H1 (cell line): ENCODE data around the gene EOLA1. TPM values are rescaled to one million over a fixed set of nuclear protein-coding genes. Genes with fewer than 3 reads are reported as not detected.

Experiments
- ASH2L ChIP-seq: fragments of 200-600, 300-600 bp; sonication (generic); IDR thresholded peaks from one replicate; pipeline ENCODE4 v1.7.1; 2017; ENCODE audit warnings: low read length
- BCL11A ChIP-seq, 2 experiments: IDR thresholded peaks; one replicate each; pipeline ENCODE4 v1.6.1; 2011; ENCODE audit warnings: low read depth in 2 of 2, low read length in 2 of 2, mild to moderate bottlenecking in 2 of 2
- CHD1 ChIP-seq: IDR thresholded peaks from 2 replicates; pipeline ENCODE4 v1.6.1; 2012; ENCODE audit warnings: low read depth, low read length, improper control_type of control experiment
- GTF2F1 ChIP-seq: IDR thresholded peaks from 2 replicates; pipeline ENCODE4 v1.6.1; 2012; ENCODE audit warnings: low read depth, low read length, improper control_type of control experiment, borderline replicate concordance
- HDAC6 ChIP-seq: IDR thresholded peaks from one replicate; pipeline ENCODE4 v1.7.1; 2012; ENCODE audit warnings: low read depth, mild to moderate bottlenecking, inconsistent platforms, low read length, moderate library complexity
- JUND ChIP-seq: IDR thresholded peaks from 2 replicates; pipeline ENCODE4 v1.6.1; 2011; ENCODE audit warnings: mild to moderate bottlenecking, improper control_type of control experiment, low read length
- POLR2A ChIP-seq, 2 experiments: IDR thresholded peaks; 1 replicate in 1 of 2; 2 replicates in 1 of 2; pipeline ENCODE4 v1.6.1; 2011; ENCODE audit warnings: low read depth in 2 of 2, low read length in 2 of 2, mild to moderate bottlenecking in 2 of 2; ENCODE audit errors: control extremely low read depth in 1 of 2
- SAP30 ChIP-seq: fragments of 300-600 bp; sonication (generic); IDR thresholded peaks from 2 replicates; pipeline ENCODE4 v1.7.1; 2012; ENCODE audit warnings: low read length, moderate library complexity, mild to moderate bottlenecking, inconsistent platforms; ENCODE audit not compliant: insufficient read depth, insufficient replicate concordance
- YY1 ChIP-seq: IDR thresholded peaks from 2 replicates; pipeline ENCODE4 v1.6.1; 2011; ENCODE audit warnings: low read depth, mild to moderate bottlenecking, low read length
- polyA plus RNA-seq, 7 experiments: library from polyadenylated mRNA; depleted of rRNA in 3 of 7; stranded (reverse) in 5 of 7; unstranded in 2 of 7; fragments of >200 nt in 5 of 7; fragments of 200-250 nt in 2 of 7; gene quantifications; 1 replicate in 5 of 7; 2 replicates in 1 of 7; 4 replicates in 1 of 7; pipeline versions ENCODE4 v1.2.1 to v1.2.3, GENCODE V29; 2011 to 2013; ENCODE audit warnings: missing spikeins in 2 of 7, mixed read lengths in 2 of 7
- total RNA-seq: library from RNA; stranded (reverse); fragmentation: NEBNext Ultra II Directional; extraction: Animal tissue kit (Norgen Biotek cat#: 25700); gene quantifications from 2 replicates; pipeline ENCODE4 v1.2.1, GENCODE V29; 2021
- TF ChIP-seq, protein P1 (sequence below): fragments of 300-600 bp; sonication (generic); IDR thresholded peaks from 2 replicates; pipeline ENCODE4 v1.7.1; 2012; ENCODE audit warnings: low read length, moderate library complexity, mild to moderate bottlenecking, inconsistent platforms; ENCODE audit not compliant: insufficient replicate concordance
- TF ChIP-seq, protein P2 (sequence below): IDR thresholded peaks from 2 replicates; pipeline ENCODE4 v1.6.1; 2012; ENCODE audit warnings: inconsistent platforms

Gene EOLA1
- total and polyA plus RNA-seq, 2 of the 8 experiments (the other 6 are each of a cell fraction or from before 2014, with no cell fraction given), result 5.4 to 7.6 TPM

DNA sequence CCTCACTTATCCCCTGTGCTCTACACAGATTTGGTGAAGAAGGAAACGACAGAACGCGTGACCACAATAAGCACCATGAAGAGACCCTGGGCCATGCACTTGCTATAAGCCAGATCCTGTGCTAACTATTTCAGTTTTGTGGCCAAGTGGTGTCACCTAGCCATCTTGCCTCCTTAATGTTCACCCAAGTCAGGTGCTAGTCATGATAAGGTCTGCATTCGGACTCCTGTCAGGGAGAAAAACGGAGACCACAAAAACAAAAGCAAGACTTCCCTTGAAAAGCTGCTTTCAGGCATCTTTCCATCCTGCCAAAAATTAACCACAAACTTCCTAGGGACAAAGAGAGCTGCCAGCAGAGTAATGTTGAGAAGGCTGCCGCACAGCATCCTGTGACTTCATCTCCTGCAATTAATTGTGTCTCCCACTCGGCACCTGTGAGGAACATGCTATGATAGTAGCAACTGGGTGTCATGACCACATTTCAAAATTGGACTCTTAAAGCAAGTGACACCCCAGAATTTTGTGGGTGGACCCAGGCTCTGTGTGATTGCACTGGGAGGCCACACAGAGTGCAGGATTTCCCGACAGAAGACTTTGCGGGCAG lies 26.9 kb upstream of the EOLA1 start (continued):
- TF ChIP-seq, protein P1, sequence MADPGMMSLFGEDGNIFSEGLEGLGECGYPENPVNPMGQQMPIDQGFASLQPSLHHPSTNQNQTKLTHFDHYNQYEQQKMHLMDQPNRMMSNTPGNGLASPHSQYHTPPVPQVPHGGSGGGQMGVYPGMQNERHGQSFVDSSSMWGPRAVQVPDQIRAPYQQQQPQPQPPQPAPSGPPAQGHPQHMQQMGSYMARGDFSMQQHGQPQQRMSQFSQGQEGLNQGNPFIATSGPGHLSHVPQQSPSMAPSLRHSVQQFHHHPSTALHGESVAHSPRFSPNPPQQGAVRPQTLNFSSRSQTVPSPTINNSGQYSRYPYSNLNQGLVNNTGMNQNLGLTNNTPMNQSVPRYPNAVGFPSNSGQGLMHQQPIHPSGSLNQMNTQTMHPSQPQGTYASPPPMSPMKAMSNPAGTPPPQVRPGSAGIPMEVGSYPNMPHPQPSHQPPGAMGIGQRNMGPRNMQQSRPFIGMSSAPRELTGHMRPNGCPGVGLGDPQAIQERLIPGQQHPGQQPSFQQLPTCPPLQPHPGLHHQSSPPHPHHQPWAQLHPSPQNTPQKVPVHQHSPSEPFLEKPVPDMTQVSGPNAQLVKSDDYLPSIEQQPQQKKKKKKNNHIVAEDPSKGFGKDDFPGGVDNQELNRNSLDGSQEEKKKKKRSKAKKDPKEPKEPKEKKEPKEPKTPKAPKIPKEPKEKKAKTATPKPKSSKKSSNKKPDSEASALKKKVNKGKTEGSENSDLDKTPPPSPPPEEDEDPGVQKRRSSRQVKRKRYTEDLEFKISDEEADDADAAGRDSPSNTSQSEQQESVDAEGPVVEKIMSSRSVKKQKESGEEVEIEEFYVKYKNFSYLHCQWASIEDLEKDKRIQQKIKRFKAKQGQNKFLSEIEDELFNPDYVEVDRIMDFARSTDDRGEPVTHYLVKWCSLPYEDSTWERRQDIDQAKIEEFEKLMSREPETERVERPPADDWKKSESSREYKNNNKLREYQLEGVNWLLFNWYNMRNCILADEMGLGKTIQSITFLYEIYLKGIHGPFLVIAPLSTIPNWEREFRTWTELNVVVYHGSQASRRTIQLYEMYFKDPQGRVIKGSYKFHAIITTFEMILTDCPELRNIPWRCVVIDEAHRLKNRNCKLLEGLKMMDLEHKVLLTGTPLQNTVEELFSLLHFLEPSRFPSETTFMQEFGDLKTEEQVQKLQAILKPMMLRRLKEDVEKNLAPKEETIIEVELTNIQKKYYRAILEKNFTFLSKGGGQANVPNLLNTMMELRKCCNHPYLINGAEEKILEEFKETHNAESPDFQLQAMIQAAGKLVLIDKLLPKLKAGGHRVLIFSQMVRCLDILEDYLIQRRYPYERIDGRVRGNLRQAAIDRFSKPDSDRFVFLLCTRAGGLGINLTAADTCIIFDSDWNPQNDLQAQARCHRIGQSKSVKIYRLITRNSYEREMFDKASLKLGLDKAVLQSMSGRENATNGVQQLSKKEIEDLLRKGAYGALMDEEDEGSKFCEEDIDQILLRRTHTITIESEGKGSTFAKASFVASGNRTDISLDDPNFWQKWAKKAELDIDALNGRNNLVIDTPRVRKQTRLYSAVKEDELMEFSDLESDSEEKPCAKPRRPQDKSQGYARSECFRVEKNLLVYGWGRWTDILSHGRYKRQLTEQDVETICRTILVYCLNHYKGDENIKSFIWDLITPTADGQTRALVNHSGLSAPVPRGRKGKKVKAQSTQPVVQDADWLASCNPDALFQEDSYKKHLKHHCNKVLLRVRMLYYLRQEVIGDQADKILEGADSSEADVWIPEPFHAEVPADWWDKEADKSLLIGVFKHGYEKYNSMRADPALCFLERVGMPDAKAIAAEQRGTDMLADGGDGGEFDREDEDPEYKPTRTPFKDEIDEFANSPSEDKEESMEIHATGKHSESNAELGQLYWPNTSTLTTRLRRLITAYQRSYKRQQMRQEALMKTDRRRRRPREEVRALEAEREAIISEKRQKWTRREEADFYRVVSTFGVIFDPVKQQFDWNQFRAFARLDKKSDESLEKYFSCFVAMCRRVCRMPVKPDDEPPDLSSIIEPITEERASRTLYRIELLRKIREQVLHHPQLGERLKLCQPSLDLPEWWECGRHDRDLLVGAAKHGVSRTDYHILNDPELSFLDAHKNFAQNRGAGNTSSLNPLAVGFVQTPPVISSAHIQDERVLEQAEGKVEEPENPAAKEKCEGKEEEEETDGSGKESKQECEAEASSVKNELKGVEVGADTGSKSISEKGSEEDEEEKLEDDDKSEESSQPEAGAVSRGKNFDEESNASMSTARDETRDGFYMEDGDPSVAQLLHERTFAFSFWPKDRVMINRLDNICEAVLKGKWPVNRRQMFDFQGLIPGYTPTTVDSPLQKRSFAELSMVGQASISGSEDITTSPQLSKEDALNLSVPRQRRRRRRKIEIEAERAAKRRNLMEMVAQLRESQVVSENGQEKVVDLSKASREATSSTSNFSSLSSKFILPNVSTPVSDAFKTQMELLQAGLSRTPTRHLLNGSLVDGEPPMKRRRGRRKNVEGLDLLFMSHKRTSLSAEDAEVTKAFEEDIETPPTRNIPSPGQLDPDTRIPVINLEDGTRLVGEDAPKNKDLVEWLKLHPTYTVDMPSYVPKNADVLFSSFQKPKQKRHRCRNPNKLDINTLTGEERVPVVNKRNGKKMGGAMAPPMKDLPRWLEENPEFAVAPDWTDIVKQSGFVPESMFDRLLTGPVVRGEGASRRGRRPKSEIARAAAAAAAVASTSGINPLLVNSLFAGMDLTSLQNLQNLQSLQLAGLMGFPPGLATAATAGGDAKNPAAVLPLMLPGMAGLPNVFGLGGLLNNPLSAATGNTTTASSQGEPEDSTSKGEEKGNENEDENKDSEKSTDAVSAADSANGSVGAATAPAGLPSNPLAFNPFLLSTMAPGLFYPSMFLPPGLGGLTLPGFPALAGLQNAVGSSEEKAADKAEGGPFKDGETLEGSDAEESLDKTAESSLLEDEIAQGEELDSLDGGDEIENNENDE, result no peak
- TF ChIP-seq BCL11A (IDR thresholded peaks at IDR 0.05; ENCODE audit: low read depth in 2 of 2, low read length in 2 of 2) (no peak), SAP30 (no peak), HDAC6 (no peak), ASH2L (no peak), POLR2A (IDR thresholded peaks at IDR 0.05; ENCODE audit: control extremely low read depth in 1 of 2, low read depth in 2 of 2, low read length in 2 of 2) (no peak), YY1 (no peak), CHD1 (no peak), GTF2F1 (no peak), JUND (no peak)
- TF ChIP-seq, protein P2, sequence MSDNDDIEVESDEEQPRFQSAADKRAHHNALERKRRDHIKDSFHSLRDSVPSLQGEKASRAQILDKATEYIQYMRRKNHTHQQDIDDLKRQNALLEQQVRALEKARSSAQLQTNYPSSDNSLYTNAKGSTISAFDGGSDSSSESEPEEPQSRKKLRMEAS, result no peak
